WTC11 (cell line): ENCODE data around the gene PDE5A. TPM values are rescaled to one million over a fixed set of nuclear protein-coding genes. Genes with fewer than 3 reads are reported as not detected.

ENCODE experiments used
- ATAC-seq: fragments of 200-7000 bp; cut with Tn5 transposase; 2 replicates; pipeline ENCODE4 v1.10.0; 2021; ENCODE audit warnings: mild to moderate bottlenecking, moderate library complexity
- CTCF ChIA-PET: fragments of 300-600 bp; sonication (Branson Sonifier 250); formaldehyde crosslinking; loops from one replicate; lab custom pipeline; 2021; ENCODE audit warnings: antibody characterized with exemption; lab: Charles Lee
- POLR2A ChIA-PET: fragments of 350-600 bp; sonication (Branson Sonifier 250); formaldehyde crosslinking; loops from one replicate; lab custom pipeline; 2021; ENCODE audit warnings: antibody characterized with exemption; lab: Charles Lee
- DNase-seq: peaks from one replicate; pipeline ENCODE4 v3.0.0; 2021; ENCODE audit warnings: low spot score
- H3K27ac Mint-ChIP-seq: 2 replicates; pipeline ENCODE4 v1.8.0; 2021; ENCODE audit warnings: mixed read lengths
- H3K27me3 Mint-ChIP-seq: 2 replicates; pipeline ENCODE4 v1.8.0; 2021; ENCODE audit warnings: low read depth, mild to moderate bottlenecking, moderate library complexity, mixed read lengths
- H3K36me3 Mint-ChIP-seq: 2 replicates; pipeline ENCODE4 v1.8.0; 2021; ENCODE audit warnings: mixed read lengths
- H3K4me1 Mint-ChIP-seq: 2 replicates; pipeline ENCODE4 v1.8.0; 2022; ENCODE audit warnings: mixed read lengths
- H3K4me3 Mint-ChIP-seq: 2 replicates; pipeline ENCODE4 v1.8.0; 2021; ENCODE audit warnings: mild to moderate bottlenecking, moderate library complexity, mixed read lengths
- H3K9me3 Mint-ChIP-seq: 2 replicates; pipeline ENCODE4 v1.8.0; 2021; ENCODE audit warnings: mixed read lengths
- ESRRA ChIP-seq: sonication (generic); formaldehyde crosslinking; IDR thresholded peaks from 2 replicates; pipeline ENCODE4 v1.8.1; 2022; ENCODE audit warnings: mild to moderate bottlenecking, missing genetic modification reagents, borderline replicate concordance
- FOXK1 ChIP-seq: sonication (generic); formaldehyde crosslinking; IDR thresholded peaks from 2 replicates; pipeline ENCODE4 v1.8.0; 2022; ENCODE audit warnings: mild to moderate bottlenecking, moderate library complexity, missing genetic modification reagents
- FOXP1 ChIP-seq: sonication (generic); formaldehyde crosslinking; IDR thresholded peaks from 2 replicates; pipeline ENCODE4 v1.8.0; 2022; ENCODE audit warnings: missing genetic modification reagents, mild to moderate bottlenecking, moderate library complexity, borderline replicate concordance
- GABPB1 ChIP-seq: sonication (generic); formaldehyde crosslinking; IDR thresholded peaks from 2 replicates; pipeline ENCODE4 v1.8.1; 2023; ENCODE audit warnings: mild to moderate bottlenecking, missing genetic modification reagents
- GTF2I ChIP-seq: fragments of 250-450 bp; sonication (Bioruptor Pico); conservative IDR thresholded peaks from 2 replicates; pipeline ENCODE4 v1.4.0; 2021; ENCODE audit warnings: mild to moderate bottlenecking
- KAT7 ChIP-seq: sonication (generic); formaldehyde crosslinking; IDR thresholded peaks from 2 replicates; pipeline ENCODE4 v1.8.1; 2023; ENCODE audit warnings: missing genetic modification reagents, mild to moderate bottlenecking, borderline replicate concordance
- NFATC4 ChIP-seq: fragments of 250-450 bp; sonication (Bioruptor Pico); IDR thresholded peaks from 2 replicates; pipeline ENCODE4 v1.9.0; 2021; ENCODE audit warnings: mild to moderate bottlenecking
- NFE2L1 ChIP-seq: sonication (generic); formaldehyde crosslinking; IDR thresholded peaks from 2 replicates; pipeline ENCODE4 v1.8.1; 2023; ENCODE audit warnings: missing genetic modification reagents
- PRRX2 ChIP-seq: fragments of 250-450 bp; sonication (Bioruptor Pico); IDR thresholded peaks from 2 replicates; pipeline ENCODE4 v1.8.0; 2021; ENCODE audit warnings: mild to moderate bottlenecking
- RORB ChIP-seq: fragments of 250-450 bp; sonication (Bioruptor Pico); IDR thresholded peaks from 2 replicates; pipeline ENCODE4 v1.9.0; 2021; ENCODE audit warnings: mild to moderate bottlenecking
- TEAD1 ChIP-seq: sonication (generic); formaldehyde crosslinking; IDR thresholded peaks from 2 replicates; pipeline ENCODE4 v1.8.0; 2022; ENCODE audit warnings: mild to moderate bottlenecking, missing genetic modification reagents
- ZNF232 ChIP-seq: sonication (generic); formaldehyde crosslinking; IDR thresholded peaks from 2 replicates; pipeline ENCODE4 v1.8.0; 2022; ENCODE audit warnings: mild to moderate bottlenecking, missing genetic modification reagents
- ZNF416 ChIP-seq: fragments of 250-450 bp; sonication (Bioruptor Pico); IDR thresholded peaks from 2 replicates; pipeline ENCODE4 v1.9.0; 2021; ENCODE audit warnings: mild to moderate bottlenecking, inconsistent platforms
- ZNF671 ChIP-seq: fragments of 250-450 bp; sonication (Bioruptor Pico); IDR thresholded peaks from 2 replicates; pipeline ENCODE4 v1.8.0; 2021; ENCODE audit warnings: mild to moderate bottlenecking
- total RNA-seq: library from RNA; stranded (reverse); gene quantifications from 3 replicates; pipeline ENCODE4 v1.2.3, GENCODE V29; 2021
- TF ChIP-seq, protein P1 (sequence below): sonication (generic); formaldehyde crosslinking; IDR thresholded peaks from 2 replicates; pipeline ENCODE4 v1.8.0; 2023; ENCODE audit warnings: mild to moderate bottlenecking, missing genetic modification reagents
- TF ChIP-seq, protein P2 (sequence below): sonication (generic); formaldehyde crosslinking; IDR thresholded peaks from 2 replicates; pipeline ENCODE4 v1.8.0; 2023; ENCODE audit warnings: missing genetic modification reagents, mild to moderate bottlenecking, borderline replicate concordance
- TF ChIP-seq, protein P3 (sequence below): sonication (generic); formaldehyde crosslinking; IDR thresholded peaks from 2 replicates; pipeline ENCODE4 v1.8.1; 2023; ENCODE audit warnings: mild to moderate bottlenecking, missing genetic modification reagents, moderate library complexity
- TF ChIP-seq, protein P4 (sequence below): sonication (generic); formaldehyde crosslinking; IDR thresholded peaks from 2 replicates; pipeline ENCODE4 v1.8.1; 2022; ENCODE audit warnings: low read depth, missing genetic modification reagents, borderline replicate concordance
- TF ChIP-seq, protein P5 (sequence below): sonication (generic); formaldehyde crosslinking; IDR thresholded peaks from 2 replicates; pipeline ENCODE4 v1.8.1; 2022; ENCODE audit warnings: missing genetic modification reagents, borderline replicate concordance

PDE5A gene
- total RNA-seq, 1 experiment from 2014 or later, result 25.6 TPM

DNA sequence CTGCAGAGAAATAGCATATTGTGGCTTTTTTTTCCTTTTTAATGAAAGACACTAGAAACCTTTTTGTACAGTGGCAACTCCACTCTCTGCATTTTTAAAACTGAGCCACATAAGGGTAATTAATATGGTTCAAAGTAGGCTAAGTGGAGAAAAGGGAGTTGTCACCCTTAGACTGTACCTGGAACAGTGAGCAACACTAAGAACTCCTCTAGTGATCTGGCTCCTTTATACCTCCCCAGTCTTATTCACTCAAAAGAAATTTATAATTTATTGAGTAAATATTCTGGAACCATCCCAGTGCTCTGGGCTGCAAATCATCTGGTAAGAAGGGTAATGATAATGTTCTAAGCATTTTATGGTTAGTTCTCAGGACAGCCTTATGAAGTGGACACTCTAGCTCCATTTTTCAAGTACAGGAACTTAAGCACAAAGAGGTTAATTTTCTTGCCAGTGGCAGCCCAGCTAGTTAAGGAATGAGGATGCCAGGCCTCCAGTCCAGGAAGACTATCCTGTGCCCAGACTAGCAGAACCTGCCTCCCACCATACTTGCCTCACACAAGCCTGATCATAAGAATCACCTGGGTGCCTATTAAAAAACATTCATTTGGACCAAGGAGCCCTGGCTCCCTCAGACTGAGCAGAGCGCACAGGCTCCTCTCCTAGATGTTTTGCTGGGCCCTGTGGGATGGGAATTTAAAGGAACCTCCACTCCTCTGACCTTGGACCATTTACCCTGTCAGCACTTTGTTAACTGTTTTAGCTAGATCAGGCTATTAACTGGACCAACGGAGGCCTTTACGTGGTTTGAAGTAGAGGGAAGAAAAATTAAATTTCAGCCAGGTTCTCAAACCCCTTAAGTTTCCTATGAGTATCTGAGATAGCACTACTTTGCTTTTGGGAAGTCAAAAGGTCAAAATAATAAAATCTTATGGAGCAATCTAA, 102.6 kb downstream of the PDE5A start:
- CTCF ChIA-PET, result no interaction called here
- POLR2A ChIA-PET, result no interaction called here
- H3K9me3 Mint-ChIP-seq, result no peaks in the 10 kb centered on the region
- no peak for DNase-seq
- H3K4me1 Mint-ChIP-seq, result peaks cover 24% of the 10 kb centered on the region
- no peaks in the 10 kb centered on the region for H3K27me3 Mint-ChIP-seq
- TF ChIP-seq ZNF671 (CRISPR knock-in tag), result no peak
- no peak for TF ChIP-seq ZNF416 (CRISPR knock-in tag)
- TF ChIP-seq, protein P1, sequence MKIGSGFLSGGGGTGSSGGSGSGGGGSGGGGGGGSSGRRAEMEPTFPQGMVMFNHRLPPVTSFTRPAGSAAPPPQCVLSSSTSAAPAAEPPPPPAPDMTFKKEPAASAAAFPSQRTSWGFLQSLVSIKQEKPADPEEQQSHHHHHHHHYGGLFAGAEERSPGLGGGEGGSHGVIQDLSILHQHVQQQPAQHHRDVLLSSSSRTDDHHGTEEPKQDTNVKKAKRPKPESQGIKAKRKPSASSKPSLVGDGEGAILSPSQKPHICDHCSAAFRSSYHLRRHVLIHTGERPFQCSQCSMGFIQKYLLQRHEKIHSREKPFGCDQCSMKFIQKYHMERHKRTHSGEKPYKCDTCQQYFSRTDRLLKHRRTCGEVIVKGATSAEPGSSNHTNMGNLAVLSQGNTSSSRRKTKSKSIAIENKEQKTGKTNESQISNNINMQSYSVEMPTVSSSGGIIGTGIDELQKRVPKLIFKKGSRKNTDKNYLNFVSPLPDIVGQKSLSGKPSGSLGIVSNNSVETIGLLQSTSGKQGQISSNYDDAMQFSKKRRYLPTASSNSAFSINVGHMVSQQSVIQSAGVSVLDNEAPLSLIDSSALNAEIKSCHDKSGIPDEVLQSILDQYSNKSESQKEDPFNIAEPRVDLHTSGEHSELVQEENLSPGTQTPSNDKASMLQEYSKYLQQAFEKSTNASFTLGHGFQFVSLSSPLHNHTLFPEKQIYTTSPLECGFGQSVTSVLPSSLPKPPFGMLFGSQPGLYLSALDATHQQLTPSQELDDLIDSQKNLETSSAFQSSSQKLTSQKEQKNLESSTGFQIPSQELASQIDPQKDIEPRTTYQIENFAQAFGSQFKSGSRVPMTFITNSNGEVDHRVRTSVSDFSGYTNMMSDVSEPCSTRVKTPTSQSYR (CRISPR knock-in tag), result no peak
- TF ChIP-seq RORB, result no peak
- TF ChIP-seq ZNF232, result no peak
- no peak for TF ChIP-seq PRRX2
- no peak for TF ChIP-seq TEAD1 (CRISPR knock-in tag)
- no peak for TF ChIP-seq FOXK1 (CRISPR knock-in tag)
- no peak for TF ChIP-seq FOXP1 (CRISPR knock-in tag)
- no peak overlapping the region for H3K27ac Mint-ChIP-seq
- ATAC-seq, result no peak
- H3K4me3 Mint-ChIP-seq, result no peak overlapping the region
- peaks cover 17% of the 10 kb centered on the region for H3K36me3 Mint-ChIP-seq

DNA sequence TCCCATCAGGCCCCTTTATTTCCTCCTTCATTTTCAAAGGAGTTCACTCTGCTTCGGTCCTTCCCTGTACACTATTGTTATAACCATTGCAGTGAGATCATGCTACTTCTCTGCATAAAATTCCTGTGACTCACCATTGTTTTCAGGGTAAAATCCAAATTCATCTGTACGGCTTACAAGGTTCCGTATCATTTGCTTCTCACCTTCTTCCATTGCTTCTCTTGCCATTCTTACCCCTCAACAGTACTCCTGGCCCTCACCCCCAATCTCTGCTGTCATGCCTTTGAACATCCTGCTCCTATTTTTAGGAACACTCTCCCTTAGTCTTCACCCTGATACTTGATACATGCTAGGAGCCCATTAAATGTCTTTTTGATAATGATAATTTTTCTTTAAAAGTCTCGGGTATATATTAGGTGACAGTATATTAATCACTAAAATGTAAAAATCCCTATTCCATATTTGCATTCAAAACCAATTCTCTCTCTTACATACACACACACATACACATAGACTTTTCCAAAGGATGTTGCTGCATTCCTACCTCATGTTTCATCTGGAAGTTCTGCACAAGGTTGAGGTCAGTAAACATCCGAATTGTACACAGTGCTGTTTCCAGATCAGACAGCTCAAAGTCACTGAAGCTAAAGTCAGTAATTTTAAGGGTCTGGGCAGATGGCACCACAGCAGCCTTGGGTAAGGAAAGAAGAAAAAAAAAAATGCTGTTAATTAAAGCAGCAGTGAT, 103.4 kb downstream of the PDE5A start:
- no peaks in the 10 kb centered on the region for H3K9me3 Mint-ChIP-seq
- no peak for DNase-seq

DNA sequence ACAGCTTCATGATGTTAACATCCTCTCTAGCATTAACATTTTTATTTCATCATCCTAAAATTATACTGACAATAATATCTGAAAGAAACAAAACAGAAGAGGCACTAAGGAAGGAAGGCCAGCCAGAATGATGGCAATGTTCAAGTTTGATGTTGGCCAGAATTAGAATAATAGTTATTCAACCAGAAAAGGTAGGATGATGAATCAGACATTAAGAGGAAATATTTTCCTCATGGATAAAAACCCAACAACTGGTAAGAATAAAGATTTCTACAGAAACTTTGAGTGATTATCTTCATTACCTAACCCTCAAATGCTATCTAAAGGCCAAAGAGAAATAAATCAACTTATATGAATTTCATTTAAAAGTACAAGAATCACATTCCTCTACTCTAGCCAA, 105.2 kb downstream of the PDE5A start:
- ChIA-PET CTCF (no interaction called here), POLR2A (no interaction called here)
- peaks cover 19% of the 10 kb centered on the region for H3K36me3 Mint-ChIP-seq
- DNase-seq, result no peak
- no peak for ATAC-seq
- H3K27ac Mint-ChIP-seq, result no peak overlapping the region
- H3K9me3 Mint-ChIP-seq, result no peaks in the 10 kb centered on the region
- peaks cover 22% of the 10 kb centered on the region for H3K4me1 Mint-ChIP-seq
- H3K4me3 Mint-ChIP-seq, result no peak overlapping the region
- no peaks in the 10 kb centered on the region for H3K27me3 Mint-ChIP-seq
- TF ChIP-seq ESRRA (CRISPR knock-in tag) (no peak), GTF2I (CRISPR knock-in tag) (no peak), KAT7 (CRISPR knock-in tag) (no peak), NFATC4 (CRISPR knock-in tag) (no peak)
- TF ChIP-seq, protein P2, sequence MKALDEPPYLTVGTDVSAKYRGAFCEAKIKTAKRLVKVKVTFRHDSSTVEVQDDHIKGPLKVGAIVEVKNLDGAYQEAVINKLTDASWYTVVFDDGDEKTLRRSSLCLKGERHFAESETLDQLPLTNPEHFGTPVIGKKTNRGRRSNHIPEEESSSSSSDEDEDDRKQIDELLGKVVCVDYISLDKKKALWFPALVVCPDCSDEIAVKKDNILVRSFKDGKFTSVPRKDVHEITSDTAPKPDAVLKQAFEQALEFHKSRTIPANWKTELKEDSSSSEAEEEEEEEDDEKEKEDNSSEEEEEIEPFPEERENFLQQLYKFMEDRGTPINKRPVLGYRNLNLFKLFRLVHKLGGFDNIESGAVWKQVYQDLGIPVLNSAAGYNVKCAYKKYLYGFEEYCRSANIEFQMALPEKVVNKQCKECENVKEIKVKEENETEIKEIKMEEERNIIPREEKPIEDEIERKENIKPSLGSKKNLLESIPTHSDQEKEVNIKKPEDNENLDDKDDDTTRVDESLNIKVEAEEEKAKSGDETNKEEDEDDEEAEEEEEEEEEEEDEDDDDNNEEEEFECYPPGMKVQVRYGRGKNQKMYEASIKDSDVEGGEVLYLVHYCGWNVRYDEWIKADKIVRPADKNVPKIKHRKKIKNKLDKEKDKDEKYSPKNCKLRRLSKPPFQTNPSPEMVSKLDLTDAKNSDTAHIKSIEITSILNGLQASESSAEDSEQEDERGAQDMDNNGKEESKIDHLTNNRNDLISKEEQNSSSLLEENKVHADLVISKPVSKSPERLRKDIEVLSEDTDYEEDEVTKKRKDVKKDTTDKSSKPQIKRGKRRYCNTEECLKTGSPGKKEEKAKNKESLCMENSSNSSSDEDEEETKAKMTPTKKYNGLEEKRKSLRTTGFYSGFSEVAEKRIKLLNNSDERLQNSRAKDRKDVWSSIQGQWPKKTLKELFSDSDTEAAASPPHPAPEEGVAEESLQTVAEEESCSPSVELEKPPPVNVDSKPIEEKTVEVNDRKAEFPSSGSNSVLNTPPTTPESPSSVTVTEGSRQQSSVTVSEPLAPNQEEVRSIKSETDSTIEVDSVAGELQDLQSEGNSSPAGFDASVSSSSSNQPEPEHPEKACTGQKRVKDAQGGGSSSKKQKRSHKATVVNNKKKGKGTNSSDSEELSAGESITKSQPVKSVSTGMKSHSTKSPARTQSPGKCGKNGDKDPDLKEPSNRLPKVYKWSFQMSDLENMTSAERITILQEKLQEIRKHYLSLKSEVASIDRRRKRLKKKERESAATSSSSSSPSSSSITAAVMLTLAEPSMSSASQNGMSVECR (CRISPR knock-in tag), result no peak
- TF ChIP-seq, protein P3, sequence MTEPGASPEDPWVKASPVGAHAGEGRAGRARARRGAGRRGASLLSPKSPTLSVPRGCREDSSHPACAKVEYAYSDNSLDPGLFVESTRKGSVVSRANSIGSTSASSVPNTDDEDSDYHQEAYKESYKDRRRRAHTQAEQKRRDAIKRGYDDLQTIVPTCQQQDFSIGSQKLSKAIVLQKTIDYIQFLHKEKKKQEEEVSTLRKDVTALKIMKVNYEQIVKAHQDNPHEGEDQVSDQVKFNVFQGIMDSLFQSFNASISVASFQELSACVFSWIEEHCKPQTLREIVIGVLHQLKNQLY (CRISPR knock-in tag), result no peak
- TF ChIP-seq, protein P4, sequence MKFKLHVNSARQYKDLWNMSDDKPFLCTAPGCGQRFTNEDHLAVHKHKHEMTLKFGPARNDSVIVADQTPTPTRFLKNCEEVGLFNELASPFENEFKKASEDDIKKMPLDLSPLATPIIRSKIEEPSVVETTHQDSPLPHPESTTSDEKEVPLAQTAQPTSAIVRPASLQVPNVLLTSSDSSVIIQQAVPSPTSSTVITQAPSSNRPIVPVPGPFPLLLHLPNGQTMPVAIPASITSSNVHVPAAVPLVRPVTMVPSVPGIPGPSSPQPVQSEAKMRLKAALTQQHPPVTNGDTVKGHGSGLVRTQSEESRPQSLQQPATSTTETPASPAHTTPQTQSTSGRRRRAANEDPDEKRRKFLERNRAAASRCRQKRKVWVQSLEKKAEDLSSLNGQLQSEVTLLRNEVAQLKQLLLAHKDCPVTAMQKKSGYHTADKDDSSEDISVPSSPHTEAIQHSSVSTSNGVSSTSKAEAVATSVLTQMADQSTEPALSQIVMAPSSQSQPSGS (CRISPR knock-in tag), result no peak
- TF ChIP-seq, protein P5, sequence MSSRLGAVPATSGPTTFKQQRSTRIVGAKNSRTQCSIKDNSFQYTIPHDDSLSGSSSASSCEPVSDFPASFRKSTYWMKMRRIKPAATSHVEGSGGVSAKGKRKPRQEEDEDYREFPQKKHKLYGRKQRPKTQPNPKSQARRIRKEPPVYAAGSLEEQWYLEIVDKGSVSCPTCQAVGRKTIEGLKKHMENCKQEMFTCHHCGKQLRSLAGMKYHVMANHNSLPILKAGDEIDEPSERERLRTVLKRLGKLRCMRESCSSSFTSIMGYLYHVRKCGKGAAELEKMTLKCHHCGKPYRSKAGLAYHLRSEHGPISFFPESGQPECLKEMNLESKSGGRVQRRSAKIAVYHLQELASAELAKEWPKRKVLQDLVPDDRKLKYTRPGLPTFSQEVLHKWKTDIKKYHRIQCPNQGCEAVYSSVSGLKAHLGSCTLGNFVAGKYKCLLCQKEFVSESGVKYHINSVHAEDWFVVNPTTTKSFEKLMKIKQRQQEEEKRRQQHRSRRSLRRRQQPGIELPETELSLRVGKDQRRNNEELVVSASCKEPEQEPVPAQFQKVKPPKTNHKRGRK (CRISPR knock-in tag), result no peak

More for the DNA sequence above, 103.4 kb downstream of the PDE5A start:
- Mint-ChIP-seq H3K4me3 (no peak overlapping the region), H3K4me1 (peaks cover 25% of the 10 kb centered on the region), H3K27me3 (no peaks in the 10 kb centered on the region), H3K27ac (no peak overlapping the region)
- ChIA-PET CTCF (no interaction called here), POLR2A (no interaction called here)
- no peak for ATAC-seq
- TF ChIP-seq GABPB1 (CRISPR knock-in tag), result 0 out of 2 replicates have a peak, but pooled peaks have one; percentile 17
- no peak for TF ChIP-seq NFE2L1 (CRISPR knock-in tag)
- TF ChIP-seq, all 79 proteins: peak for 1
- peaks cover 19% of the 10 kb centered on the region for H3K36me3 Mint-ChIP-seq
